ENCODE measurements around the gene ASIC5.

Gene ASIC5

GRCh38 chr4:155879767-155880166 is 13.7 kb upstream of the ASIC5 start:
- no peak for DNase-seq (ENCODE audit: low spot score)

- DNase-seq (ENCODE audit: low spot score): no peak
These were observed 12.5 kb upstream of the ASIC5 start for GRCh38 chr4:155878611-155879010.

- DNase-seq (ENCODE audit: low spot score): no peak
These were observed 11.9 kb upstream of the ASIC5 start for GRCh38 chr4:155877971-155878370.

GRCh38 chr4:155875878-155876277 is 9.8 kb upstream of the ASIC5 start:
- no peak for DNase-seq (ENCODE audit: low spot score)

GRCh38 chr4:155855897-155856296 is 10.2 kb downstream of the ASIC5 start:
- no peak for DNase-seq (ENCODE audit: low spot score)

GRCh38 chr4:155854582-155855226 is 11.4 kb downstream of the ASIC5 start:
- DNase-seq (ENCODE audit: low spot score): no peak

- DNase-seq (ENCODE audit: low spot score): no peak
These were observed 12.9 kb downstream of the ASIC5 start for GRCh38 chr4:155853189-155853588.

GRCh38 chr4:155849042-155849441 is 17.0 kb downstream of the ASIC5 start:
- no peak for DNase-seq (ENCODE audit: low spot score)

GRCh38 chr4:155846929-155847328 is 19.1 kb downstream of the ASIC5 start:
- no peak for DNase-seq (ENCODE audit: low spot score)

GRCh38 chr4:155842080-155842479 is 24.0 kb downstream of the ASIC5 start:
- DNase-seq (ENCODE audit: low spot score): no peak

GRCh38 chr4:155837203-155837796 is 28.8 kb downstream of the ASIC5 start:
- DNase-seq (ENCODE audit: low spot score): no peak

- no peak for DNase-seq (ENCODE audit: low spot score)
These were observed 33.4 kb downstream of the ASIC5 start for GRCh38 chr4:155832664-155833063.

GRCh38 chr4:155828628-155829027 is 37.4 kb downstream of the ASIC5 start:
- no peak for DNase-seq (ENCODE audit: low spot score)

GRCh38 chr4:155822572-155822971 is 43.5 kb downstream of the ASIC5 start:
- no peak for DNase-seq (ENCODE audit: low spot score)

- DNase-seq (ENCODE audit: low spot score): no peak
These were observed 45.1 kb downstream of the ASIC5 start for GRCh38 chr4:155820887-155821518.

- no peak for DNase-seq (ENCODE audit: low spot score)
These were observed 47.0 kb downstream of the ASIC5 start for GRCh38 chr4:155819066-155819465.

- DNase-seq (ENCODE audit: low spot score): no peak
These were observed 47.4 kb downstream of the ASIC5 start for GRCh38 chr4:155818639-155819038.

- DNase-seq (ENCODE audit: low spot score): no peak
These were observed 55.0 kb downstream of the ASIC5 start for GRCh38 chr4:155811083-155811482.

- peak; percentile 4 for DNase-seq (ENCODE audit: low spot score)
These were observed 56.2 kb downstream of the ASIC5 start for GRCh38 chr4:155809835-155810234.

GRCh38 chr4:155807021-155807420 is 59.1 kb downstream of the ASIC5 start:
- DNase-seq (ENCODE audit: low spot score): no peak

- DNase-seq (ENCODE audit: low spot score): no peak
These were observed 61.1 kb downstream of the ASIC5 start for GRCh38 chr4:155805016-155805415.

GRCh38 chr4:155802190-155802959 is 63.7 kb downstream of the ASIC5 start:
- DNase-seq (ENCODE audit: low spot score): no peak

Measured in hematopoietic multipotent progenitor cell treated with erythropoietin and hydrocortisone succinate and interleukin-3 and kit ligand, for 15 days (in vitro differentiated cells).